ENCODE data around the gene RUNX1. TPM values are rescaled to one million over a fixed set of nuclear protein-coding genes. Genes with fewer than 3 reads are reported as not detected.

The RUNX1 gene
- total and polyA plus RNA-seq, 10 of the 15 experiments (the other 5 are each of a cell fraction or from before 2014, with no cell fraction given) = 0.90 to 15.2 (median 4.1) TPM

DNA sequence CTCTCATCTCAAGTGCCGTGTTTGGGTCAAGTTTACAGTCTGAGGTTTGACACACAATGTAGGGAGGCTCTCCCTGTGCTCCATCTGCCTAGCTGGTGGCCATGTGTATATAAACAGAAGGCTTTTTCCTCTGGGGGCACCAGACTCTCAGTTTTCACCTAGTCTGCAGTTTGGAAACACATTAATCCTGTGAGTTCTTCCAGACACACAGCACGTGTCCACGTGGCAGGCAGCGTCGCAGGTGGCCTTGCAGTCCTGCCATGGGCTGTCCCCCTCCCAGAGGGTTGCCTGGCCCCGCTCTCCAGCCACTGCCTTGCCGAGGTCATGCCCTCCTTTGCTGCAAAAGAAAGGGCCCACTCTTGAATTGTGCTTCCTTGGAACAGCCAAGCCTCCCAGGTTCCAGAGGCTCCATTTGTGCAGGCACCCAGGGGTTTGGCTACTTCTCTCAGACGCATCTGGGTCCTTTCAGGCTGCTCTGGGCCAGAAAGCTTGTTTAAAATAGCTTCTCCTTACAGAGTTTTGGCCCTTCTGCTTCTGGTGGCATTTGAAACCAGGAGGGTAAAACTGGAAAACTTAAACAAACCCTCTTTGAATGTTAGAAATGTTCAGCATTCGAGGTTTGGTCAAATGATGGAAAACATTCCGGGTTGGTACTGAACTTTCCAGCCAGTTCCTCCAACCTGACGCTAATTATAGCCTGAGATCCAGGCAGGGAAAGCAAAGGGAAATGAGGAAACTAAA is 4.4 kb upstream of the RUNX1 start:
- ChIA-PET SMC1A (ENCODE audit: uncharacterized antibody, unreplicated experiment) (no interaction called here), CTCF (no interaction called here), RAD21 (ENCODE audit: unreplicated experiment) (no interaction called here), POLR2A (no interaction called here)
- no peak for ATAC-seq
- no peaks in the 10 kb centered on the region for H3K36me3 ChIP-seq (ENCODE audit: control insufficient read depth in 2 of 2, insufficient read depth in 2 of 2, low read length in 1 of 2)
- TF ChIP-seq ZBED1 (IDR thresholded peaks at IDR 0.05; ENCODE audit: borderline replicate concordance) = no peak
- TF ChIP-seq ZSCAN29 (IDR thresholded peaks at IDR 0.05) = no peak
- no peak for TF ChIP-seq SUZ12 (IDR thresholded peaks at IDR 0.05; ENCODE audit: unreplicated experiment)
- no peak for TF ChIP-seq EP300 (IDR thresholded peaks at IDR 0.05; ENCODE audit: borderline replicate concordance in 1 of 2, control insufficient read depth in 1 of 2, low read depth in 2 of 2, low read length in 2 of 2)
- TF ChIP-seq, protein P1, sequence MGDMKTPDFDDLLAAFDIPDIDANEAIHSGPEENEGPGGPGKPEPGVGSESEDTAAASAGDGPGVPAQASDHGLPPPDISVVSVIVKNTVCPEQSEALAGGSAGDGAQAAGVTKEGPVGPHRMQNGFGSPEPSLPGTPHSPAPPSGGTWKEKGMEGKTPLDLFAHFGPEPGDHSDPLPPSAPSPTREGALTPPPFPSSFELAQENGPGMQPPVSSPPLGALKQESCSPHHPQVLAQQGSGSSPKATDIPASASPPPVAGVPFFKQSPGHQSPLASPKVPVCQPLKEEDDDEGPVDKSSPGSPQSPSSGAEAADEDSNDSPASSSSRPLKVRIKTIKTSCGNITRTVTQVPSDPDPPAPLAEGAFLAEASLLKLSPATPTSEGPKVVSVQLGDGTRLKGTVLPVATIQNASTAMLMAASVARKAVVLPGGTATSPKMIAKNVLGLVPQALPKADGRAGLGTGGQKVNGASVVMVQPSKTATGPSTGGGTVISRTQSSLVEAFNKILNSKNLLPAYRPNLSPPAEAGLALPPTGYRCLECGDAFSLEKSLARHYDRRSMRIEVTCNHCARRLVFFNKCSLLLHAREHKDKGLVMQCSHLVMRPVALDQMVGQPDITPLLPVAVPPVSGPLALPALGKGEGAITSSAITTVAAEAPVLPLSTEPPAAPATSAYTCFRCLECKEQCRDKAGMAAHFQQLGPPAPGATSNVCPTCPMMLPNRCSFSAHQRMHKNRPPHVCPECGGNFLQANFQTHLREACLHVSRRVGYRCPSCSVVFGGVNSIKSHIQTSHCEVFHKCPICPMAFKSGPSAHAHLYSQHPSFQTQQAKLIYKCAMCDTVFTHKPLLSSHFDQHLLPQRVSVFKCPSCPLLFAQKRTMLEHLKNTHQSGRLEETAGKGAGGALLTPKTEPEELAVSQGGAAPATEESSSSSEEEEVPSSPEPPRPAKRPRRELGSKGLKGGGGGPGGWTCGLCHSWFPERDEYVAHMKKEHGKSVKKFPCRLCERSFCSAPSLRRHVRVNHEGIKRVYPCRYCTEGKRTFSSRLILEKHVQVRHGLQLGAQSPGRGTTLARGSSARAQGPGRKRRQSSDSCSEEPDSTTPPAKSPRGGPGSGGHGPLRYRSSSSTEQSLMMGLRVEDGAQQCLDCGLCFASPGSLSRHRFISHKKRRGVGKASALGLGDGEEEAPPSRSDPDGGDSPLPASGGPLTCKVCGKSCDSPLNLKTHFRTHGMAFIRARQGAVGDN (IDR thresholded peaks at IDR 0.05) = no peak
- no peak for TF ChIP-seq DPF2 (IDR thresholded peaks at IDR 0.05)
- no peak for TF ChIP-seq SPI1 (IDR thresholded peaks at IDR 0.05; ENCODE audit: borderline replicate concordance, insufficient read depth, low read depth, low read length)
- TF ChIP-seq, protein P2, sequence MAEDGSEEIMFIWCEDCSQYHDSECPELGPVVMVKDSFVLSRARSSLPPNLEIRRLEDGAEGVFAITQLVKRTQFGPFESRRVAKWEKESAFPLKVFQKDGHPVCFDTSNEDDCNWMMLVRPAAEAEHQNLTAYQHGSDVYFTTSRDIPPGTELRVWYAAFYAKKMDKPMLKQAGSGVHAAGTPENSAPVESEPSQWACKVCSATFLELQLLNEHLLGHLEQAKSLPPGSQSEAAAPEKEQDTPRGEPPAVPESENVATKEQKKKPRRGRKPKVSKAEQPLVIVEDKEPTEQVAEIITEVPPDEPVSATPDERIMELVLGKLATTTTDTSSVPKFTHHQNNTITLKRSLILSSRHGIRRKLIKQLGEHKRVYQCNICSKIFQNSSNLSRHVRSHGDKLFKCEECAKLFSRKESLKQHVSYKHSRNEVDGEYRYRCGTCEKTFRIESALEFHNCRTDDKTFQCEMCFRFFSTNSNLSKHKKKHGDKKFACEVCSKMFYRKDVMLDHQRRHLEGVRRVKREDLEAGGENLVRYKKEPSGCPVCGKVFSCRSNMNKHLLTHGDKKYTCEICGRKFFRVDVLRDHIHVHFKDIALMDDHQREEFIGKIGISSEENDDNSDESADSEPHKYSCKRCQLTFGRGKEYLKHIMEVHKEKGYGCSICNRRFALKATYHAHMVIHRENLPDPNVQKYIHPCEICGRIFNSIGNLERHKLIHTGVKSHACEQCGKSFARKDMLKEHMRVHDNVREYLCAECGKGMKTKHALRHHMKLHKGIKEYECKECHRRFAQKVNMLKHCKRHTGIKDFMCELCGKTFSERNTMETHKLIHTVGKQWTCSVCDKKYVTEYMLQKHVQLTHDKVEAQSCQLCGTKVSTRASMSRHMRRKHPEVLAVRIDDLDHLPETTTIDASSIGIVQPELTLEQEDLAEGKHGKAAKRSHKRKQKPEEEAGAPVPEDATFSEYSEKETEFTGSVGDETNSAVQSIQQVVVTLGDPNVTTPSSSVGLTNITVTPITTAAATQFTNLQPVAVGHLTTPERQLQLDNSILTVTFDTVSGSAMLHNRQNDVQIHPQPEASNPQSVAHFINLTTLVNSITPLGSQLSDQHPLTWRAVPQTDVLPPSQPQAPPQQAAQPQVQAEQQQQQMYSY (CRISPR knock-in tag; IDR thresholded peaks at IDR 0.05) = no peak
- TF ChIP-seq CBX3 (IDR thresholded peaks at IDR 0.05; ENCODE audit: borderline replicate concordance, low read depth) = no peak
- TF ChIP-seq, protein P3, sequence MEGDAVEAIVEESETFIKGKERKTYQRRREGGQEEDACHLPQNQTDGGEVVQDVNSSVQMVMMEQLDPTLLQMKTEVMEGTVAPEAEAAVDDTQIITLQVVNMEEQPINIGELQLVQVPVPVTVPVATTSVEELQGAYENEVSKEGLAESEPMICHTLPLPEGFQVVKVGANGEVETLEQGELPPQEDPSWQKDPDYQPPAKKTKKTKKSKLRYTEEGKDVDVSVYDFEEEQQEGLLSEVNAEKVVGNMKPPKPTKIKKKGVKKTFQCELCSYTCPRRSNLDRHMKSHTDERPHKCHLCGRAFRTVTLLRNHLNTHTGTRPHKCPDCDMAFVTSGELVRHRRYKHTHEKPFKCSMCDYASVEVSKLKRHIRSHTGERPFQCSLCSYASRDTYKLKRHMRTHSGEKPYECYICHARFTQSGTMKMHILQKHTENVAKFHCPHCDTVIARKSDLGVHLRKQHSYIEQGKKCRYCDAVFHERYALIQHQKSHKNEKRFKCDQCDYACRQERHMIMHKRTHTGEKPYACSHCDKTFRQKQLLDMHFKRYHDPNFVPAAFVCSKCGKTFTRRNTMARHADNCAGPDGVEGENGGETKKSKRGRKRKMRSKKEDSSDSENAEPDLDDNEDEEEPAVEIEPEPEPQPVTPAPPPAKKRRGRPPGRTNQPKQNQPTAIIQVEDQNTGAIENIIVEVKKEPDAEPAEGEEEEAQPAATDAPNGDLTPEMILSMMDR (IDR thresholded peaks at IDR 0.05 in 2 of 3, conservative IDR thresholded peaks at IDR 0.05 in 1 of 3; ENCODE audit: control insufficient read depth in 2 of 3, extremely low read depth in 1 of 3, insufficient read depth in 1 of 3, low read depth in 3 of 3, low read length in 3 of 3) = no peak
- no peak for TF ChIP-seq RB1 (IDR thresholded peaks at IDR 0.05; ENCODE audit: borderline replicate concordance)
- no peak for TF ChIP-seq NFYB (IDR thresholded peaks at IDR 0.05; ENCODE audit: insufficient read depth, low read depth, low read length)
- TF ChIP-seq EED (IDR thresholded peaks at IDR 0.05; ENCODE audit: low read depth) = no peak
- 71% methylated on average over 11 of the region's 11 CpGs for WGBS (ENCODE audit: insufficient coverage, insufficient replicate concordance, low lambda C conversion rate, missing lambda C conversion rate)
- intact Hi-C loops (cut with micrococcal nuclease; ENCODE audit: unreplicated experiment) = loop anchor here (10.0 kb wide), 1 partner anchor 341 kb away; no protein-coding TSS in a partner anchor
- H3K4me1 ChIP-seq (ENCODE audit: control insufficient read depth, insufficient read depth, low read length) = peaks cover 26% of the 10 kb centered on the region
- no peak overlapping the region for H3K27ac ChIP-seq (ENCODE audit: control insufficient read depth, insufficient read depth)
- no peak for FAIRE-seq
- H3K27me3 ChIP-seq (replicated peaks in 1 of 2; ENCODE audit: control insufficient read depth in 2 of 2, insufficient read depth in 2 of 2, low read length in 1 of 2) = no peaks in the 10 kb centered on the region; a peak in 1 of 4 replicates
- no peak overlapping the region for H3K4me2 ChIP-seq (ENCODE audit: control insufficient read depth, insufficient read depth)
- no peaks in the 10 kb centered on the region for H3K9me3 ChIP-seq (replicated peaks; ENCODE audit: control insufficient read depth, insufficient read depth, low read length)
- no peak overlapping the region for H3K4me3 ChIP-seq
- H3K79me2 ChIP-seq (ENCODE audit: control insufficient read depth, insufficient read depth, low read length) = no peaks in the 10 kb centered on the region
- BruUV-seq (replicated peaks) = no TSS peak
- DNase-seq (ENCODE audit: low read depth, low spot score) = no peak
- in situ Hi-C loops (cut with MboI) = no loop called here
- no peak overlapping the region for H3K9ac ChIP-seq (ENCODE audit: control insufficient read depth, insufficient read depth, low read length)
- no peaks in the 10 kb centered on the region for H4K20me1 ChIP-seq (ENCODE audit: control insufficient read depth, insufficient read depth)
- H2AFZ ChIP-seq (ENCODE audit: control insufficient read depth, low read depth, low read length) = no peak overlapping the region

Data from GM12878 (cell line).